ENCODE measurements around the gene TAF6L. TPM values are rescaled to one million over a fixed set of nuclear protein-coding genes. Genes with fewer than 3 reads are reported as not detected.
"Not testable (repeated sequence)": the region's sequence is repeated elsewhere in the genome, so short reads cannot be mapped to it uniquely, and the experiment has no call there.

TAF6L gene
- total RNA-seq, 1 donor from 2014 or later = 21.8 TPM

DNA sequence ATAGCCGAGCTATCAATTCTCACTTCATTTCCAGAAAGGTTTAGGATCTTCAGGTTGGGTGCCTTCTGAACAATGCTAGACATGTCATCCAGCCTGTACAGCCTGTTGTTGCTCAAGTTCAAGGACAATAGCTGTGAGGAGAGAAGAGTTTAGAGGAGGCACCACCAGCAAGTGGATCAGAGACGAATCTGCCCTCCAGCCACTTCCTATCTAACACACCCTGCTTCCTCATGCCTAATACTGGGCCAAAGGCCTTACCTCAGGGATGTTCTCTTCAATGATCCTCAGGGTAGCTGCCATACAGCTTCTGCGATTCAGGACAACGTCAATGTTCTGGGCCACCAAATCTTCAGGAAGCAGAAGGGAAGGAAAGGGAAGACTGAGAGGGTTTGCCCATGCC, 29.9 kb downstream of the TAF6L start:
- DNase-seq (ENCODE audit: extremely low read depth, low read depth, low spot score) = no peak

GRCh38 chr11:62804310-62805075, 33.3 kb downstream of the TAF6L start:
- no peak for DNase-seq (ENCODE audit: extremely low read depth, low read depth, low spot score)

DNA sequence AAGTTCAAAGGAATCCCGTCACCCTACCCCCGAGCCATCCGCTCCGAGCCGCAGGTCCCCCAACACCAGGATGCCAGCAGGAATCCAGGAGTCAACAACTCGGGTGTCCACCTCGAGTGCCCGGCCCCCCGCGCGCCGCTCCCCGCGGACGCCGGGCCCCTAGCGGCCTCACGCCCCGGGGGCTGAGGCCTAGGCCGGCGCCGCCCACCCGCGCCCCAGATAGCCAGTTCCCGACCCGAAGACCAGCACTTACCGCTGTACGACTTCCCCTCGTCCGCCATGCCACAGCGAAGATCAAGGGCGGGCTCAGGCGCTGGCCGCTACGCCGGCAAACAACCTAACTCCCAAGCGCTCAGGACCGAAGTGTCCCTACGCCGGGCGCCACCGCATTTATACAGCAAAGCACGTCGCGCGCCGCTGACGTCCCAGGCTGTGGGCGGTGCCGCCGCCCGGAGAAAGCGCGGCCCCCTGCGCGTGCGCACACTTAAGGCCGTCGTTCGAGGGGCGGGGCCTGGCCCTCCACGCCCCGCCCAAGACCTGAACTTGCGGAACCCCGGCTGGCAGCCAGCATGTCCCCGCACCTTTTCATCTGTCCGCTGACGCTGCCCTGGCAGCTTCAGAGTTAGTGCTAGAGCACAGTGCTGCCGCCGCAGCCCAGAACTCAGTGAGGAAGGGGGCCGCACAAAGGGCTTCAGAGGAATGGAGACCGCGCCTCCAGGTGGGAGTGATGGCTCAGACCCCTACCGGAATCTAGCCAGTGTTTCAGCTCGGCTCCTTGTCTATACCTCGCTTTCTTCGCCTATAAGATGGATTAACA, 34.1 kb downstream of the TAF6L start, which contains the start of gene NXF1:
NXF1 (minus strand) TSS at position 365 of the 817 bp plus-strand sequence; CDS start at position 281, 84 bp downstream.
- peak; percentile 55 for DNase-seq (ENCODE audit: extremely low read depth, low read depth, low spot score)

- no peak for DNase-seq (ENCODE audit: extremely low read depth, low read depth, low spot score)
Measured at GRCh38 chr11:62805961-62806441, 34.8 kb downstream of the TAF6L start.

DNA sequence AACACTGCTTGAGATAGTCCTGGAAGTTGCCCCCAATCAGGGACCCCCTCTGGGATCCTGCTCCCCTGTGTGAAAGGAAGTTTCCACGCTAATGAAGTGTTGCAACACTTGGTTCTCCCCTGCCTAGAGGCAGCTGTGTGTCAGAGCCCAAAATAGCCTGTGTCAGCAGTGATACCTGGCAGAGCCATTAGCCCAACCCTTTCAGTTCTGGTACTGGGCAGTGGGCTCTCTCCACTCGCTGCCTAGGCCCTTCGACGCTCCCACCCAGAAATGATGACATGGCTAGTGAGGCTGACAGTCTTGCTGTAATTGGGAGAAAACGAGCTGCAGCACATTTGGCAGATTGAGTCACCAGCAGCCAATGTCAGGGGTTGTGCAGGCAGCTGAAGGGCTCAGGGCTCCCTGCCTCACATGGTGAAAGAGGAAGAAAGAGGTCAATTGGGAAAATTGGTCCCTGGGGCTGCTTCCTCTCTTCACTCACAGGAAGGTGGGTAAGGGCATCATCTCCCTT, 35.5 kb downstream of the TAF6L start:
- no peak for DNase-seq (ENCODE audit: extremely low read depth, low read depth, low spot score)

- no peak for DNase-seq (ENCODE audit: extremely low read depth, low read depth, low spot score)
Measured at GRCh38 chr11:62810748-62811147, 39.6 kb downstream of the TAF6L start.

DNA sequence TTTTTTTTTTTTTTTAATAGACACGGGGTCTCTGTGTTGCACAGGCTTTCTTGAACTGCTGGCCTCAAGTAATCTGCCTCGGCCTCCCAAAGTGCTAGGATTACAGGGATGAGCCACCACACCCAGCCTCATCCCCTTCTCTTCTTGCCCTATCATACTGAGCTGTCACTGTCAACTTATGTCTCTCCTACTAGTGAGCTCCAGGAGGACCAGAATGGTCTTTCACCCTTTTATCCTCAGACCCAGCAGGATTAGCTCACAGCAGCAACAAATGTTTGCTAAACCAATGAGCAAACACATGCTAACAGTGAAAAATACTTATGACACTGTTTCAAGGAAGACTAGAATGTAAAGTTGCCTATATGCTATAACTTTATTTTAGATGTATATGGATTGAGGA, 40.5 kb downstream of the TAF6L start:
- DNase-seq (ENCODE audit: extremely low read depth, low read depth, low spot score) = no peak

DNA sequence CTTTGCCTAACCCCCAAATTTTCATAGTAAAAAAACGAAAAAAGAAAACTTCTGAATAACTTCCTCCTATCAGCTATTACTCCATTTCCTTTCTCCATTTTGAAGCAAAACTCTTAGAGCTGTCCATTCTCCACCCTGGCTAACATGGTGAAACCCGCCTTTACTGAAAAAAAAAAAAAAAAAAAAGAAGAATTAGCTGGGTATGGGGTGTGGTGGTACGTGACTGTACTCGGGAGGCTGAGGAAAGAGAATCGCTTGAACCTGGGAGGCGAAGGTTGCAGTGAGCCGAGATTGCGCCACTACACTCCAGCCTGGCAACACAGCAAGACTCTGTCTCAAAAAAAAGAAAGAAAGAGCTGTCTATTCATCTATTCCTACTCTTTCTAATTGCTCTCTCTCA, 45.4 kb downstream of the TAF6L start:
- DNase-seq (ENCODE audit: extremely low read depth, low read depth, low spot score) = no peak

DNA sequence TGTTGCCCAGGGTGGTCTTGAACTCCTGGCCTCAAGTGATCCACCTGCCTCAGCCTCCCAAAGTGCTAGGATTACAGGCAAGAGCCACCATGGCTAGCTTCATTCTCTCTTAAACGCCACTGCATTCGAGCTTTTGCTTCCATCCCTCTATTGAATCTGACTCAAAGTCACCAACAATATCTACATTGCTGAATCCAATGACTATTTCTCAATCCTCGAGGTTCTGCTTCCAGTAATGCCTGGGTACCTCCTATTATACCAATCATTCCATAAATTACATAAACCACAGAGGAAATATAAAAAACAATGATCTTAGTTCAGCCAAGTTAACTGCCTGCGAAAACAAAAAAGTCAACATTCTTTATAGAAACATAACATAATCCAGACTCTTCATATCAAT, 45.9 kb downstream of the TAF6L start:
- no peak for DNase-seq (ENCODE audit: extremely low read depth, low read depth, low spot score)

DNA sequence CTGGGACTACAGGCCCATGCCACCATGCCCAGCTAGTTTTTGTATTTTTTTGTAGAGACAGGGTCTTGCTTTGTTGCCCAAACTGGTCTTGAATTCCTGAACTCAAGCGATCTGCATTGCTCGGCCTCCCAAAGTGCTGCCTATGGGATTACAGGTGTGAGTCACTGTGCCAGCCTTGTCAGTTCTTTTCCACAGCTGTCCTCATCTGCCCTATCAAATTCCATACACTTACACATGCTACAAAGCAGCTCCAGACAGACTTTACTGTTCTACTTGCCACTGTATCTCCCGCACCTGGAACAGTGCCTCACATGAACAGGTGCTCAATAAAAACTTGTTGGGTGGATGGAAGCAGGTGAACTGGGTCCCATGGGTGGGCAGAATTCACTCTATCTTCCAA, 52.5 kb downstream of the TAF6L start:
- DNase-seq (ENCODE audit: extremely low read depth, low read depth, low spot score) = no peak

DNA sequence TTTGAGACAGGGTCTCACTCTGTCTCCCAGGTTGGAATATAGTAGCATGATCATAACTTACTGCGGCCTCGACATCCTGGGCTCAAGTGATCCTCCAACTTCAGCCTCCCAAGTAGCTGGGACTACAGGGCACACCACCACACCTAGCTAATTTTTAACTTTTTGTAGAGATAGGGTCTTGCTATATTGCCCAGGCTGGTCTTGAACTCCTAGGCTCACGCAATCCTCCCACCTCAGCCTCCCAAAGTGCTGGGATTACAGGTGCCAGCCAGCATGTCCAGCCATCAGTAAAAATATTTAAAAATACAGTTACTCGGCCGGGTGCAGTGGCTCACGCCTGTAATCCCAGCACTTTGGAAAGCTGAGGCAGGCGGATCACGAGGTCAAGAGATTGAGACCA, 56.9 kb downstream of the TAF6L start:
- not testable (repeated sequence) for DNase-seq (ENCODE audit: extremely low read depth, low read depth, low spot score)

DNA sequence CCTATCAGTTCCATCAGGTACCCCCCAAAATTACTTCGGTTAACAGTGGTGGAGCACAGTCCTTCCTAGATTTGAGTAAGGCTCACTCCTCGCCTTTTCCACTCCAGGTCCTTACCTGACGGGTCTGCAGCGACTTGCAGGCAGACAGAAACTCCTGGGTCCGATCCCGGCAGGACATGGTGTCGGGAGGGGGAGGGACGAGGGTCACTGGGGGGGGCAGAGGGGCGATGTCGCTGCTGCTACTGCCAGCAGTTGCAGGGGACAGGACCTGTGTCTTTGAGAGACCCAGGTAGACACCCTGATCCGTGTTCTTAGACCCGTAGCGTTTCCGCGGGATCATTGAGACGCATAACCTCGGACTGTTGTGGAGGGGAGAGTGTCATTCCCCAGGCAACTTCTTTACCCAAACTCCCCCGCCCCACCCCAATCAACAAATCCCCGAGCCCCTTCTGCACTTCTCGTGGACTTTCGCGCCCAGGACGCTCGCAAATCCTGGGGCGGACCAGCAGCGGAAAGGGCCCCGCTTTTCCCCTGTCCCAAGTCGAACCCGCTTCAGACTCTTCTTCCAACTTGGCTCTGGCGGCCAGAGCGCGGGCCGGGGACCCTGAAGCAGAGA, 59.8 kb downstream of the TAF6L start:
- DNase-seq (ENCODE audit: extremely low read depth, low read depth, low spot score) = no peak

- DNase-seq (ENCODE audit: extremely low read depth, low read depth, low spot score) = peak; percentile 94
Measured at GRCh38 chr11:62831520-62832335, 60.5 kb downstream of the TAF6L start, which contains the start of gene STX5. TSS of gene STX5 (minus strand) at chr11:62832051. CDS start at chr11:62831243, 808 bp downstream.

GRCh38 chr11:62832336-62833234, 61.4 kb downstream of the TAF6L start, which contains the start of gene TEX54:
TSS of gene TEX54 (minus strand) at chr11:62832841.
- DNase-seq (ENCODE audit: extremely low read depth, low read depth, low spot score) = no peak

- DNase-seq (ENCODE audit: extremely low read depth, low read depth, low spot score) = no peak
Measured at GRCh38 chr11:62835336-62835735, 64.1 kb downstream of the TAF6L start.
